Suppressor macrophage (primary cell): ENCODE data around the gene STEAP2.
"Not testable (repeated sequence)": the region's sequence is repeated elsewhere in the genome, so short reads cannot be mapped to it uniquely, and the experiment has no call there.

Experiments
- DNase-seq, 4 experiments: peaks; one replicate each; pipeline ENCODE4 v3.0.0-alpha.2; 2020 to 2022

The STEAP2 gene

GRCh38 chr7:90238022-90238421, 26.5 kb downstream of the STEAP2 start:
- no peak for DNase-seq

GRCh38 chr7:90238583-90238982, 27.0 kb downstream of the STEAP2 start:
- no peak for DNase-seq

GRCh38 chr7:90239050-90239449, 27.5 kb downstream of the STEAP2 start:
- no peak for DNase-seq

GRCh38 chr7:90239625-90240228, 28.2 kb downstream of the STEAP2 start:
- DNase-seq: no peak

- DNase-seq: no peak
Observed at GRCh38 chr7:90242369-90243168, 31.0 kb downstream of the STEAP2 start.

GRCh38 chr7:90243556-90243955, 32.0 kb downstream of the STEAP2 start:
- DNase-seq: no peak

GRCh38 chr7:90244565-90244908, 33.0 kb downstream of the STEAP2 start:
- DNase-seq: no peak

- peak; percentile 79 to 92 (median 86) for DNase-seq
Observed at GRCh38 chr7:90244909-90245851, 33.6 kb downstream of the STEAP2 start, which contains the start of gene CFAP69. Gene CFAP69, plus strand, starts transcription at chr7:90245174. Its CDS starts 251 bp downstream, at chr7:90245425.

GRCh38 chr7:90246171-90246570, 34.6 kb downstream of the STEAP2 start:
- no peak for DNase-seq

GRCh38 chr7:90248706-90249105, 37.2 kb downstream of the STEAP2 start:
- DNase-seq: no peak

GRCh38 chr7:90250601-90251303, 39.2 kb downstream of the STEAP2 start:
- DNase-seq: no peak

- no peak for DNase-seq
Observed at GRCh38 chr7:90251304-90251635, 39.7 kb downstream of the STEAP2 start.

GRCh38 chr7:90256011-90256410, 44.5 kb downstream of the STEAP2 start:
- DNase-seq: not testable (repeated sequence)

- no peak for DNase-seq
Observed at GRCh38 chr7:90256778-90257177, 45.2 kb downstream of the STEAP2 start.

- DNase-seq: no peak
Observed at GRCh38 chr7:90261441-90261840, 49.9 kb downstream of the STEAP2 start.

GRCh38 chr7:90262438-90262837, 50.9 kb downstream of the STEAP2 start:
- peak; percentile 16 to 57 (median 34) for DNase-seq

- peak in 2 of 4 experiments; percentile 17 to 21 for DNase-seq
Observed at GRCh38 chr7:90266808-90267207, 55.3 kb downstream of the STEAP2 start.

GRCh38 chr7:90267263-90267858, 55.8 kb downstream of the STEAP2 start:
- no peak for DNase-seq

- DNase-seq: no peak
Observed at GRCh38 chr7:90269163-90269562, 57.6 kb downstream of the STEAP2 start.

GRCh38 chr7:90270431-90271178, 59.1 kb downstream of the STEAP2 start:
- no peak for DNase-seq

GRCh38 chr7:90271753-90272152, 60.2 kb downstream of the STEAP2 start:
- no peak for DNase-seq
